Endothelial cell of umbilical vein (primary cell): ENCODE results near the gene EBI3. TPM values are rescaled to one million over a fixed set of nuclear protein-coding genes. Genes with fewer than 3 reads are reported as not detected.

Source experiments
- BruUV-seq: library from RNA; stranded (reverse); fragments of 400-500 nt; replicated peaks from 2 replicates; lab custom pipeline; 2021; lab: Mats Ljungman, UMichigan
- CTCF ChIA-PET: fragments of 300-600, 350-600 bp; sonication (Branson Sonifier 250); formaldehyde crosslinking; loops from one replicate; lab custom pipeline; 2021; ENCODE audit warnings: antibody characterized with exemption, inconsistent platforms; lab: Charles Lee
- POLR2A ChIA-PET: fragments of 300-600, 350-600 bp; sonication (Branson Sonifier 250); formaldehyde crosslinking; loops from one replicate; lab custom pipeline; 2021; ENCODE audit warnings: antibody characterized with exemption, inconsistent platforms; lab: Charles Lee
- DNase-seq: peaks from one replicate; pipeline ENCODE4 v3.0.0-alpha.2; 2011; ENCODE audit warnings: low read depth, low spot score
- FAIRE-seq: peaks from 2 replicates; lab custom pipeline; 2011; peaks lifted over from hg19 to GRCh38; lab: Jason Lieb, UNC
- H2AFZ ChIP-seq: 2 replicates; pipeline ENCODE4 v1.6.0; 2012; ENCODE audit warnings: low read depth, low read length, control low read depth, inconsistent platforms
- H3K27ac ChIP-seq: 2 replicates; pipeline ENCODE4 v1.5.1; 2011; ENCODE audit warnings: low read depth, mild to moderate bottlenecking, control low read depth, low read length, moderate library complexity; ENCODE audit not compliant: insufficient read depth
- H3K27me3 ChIP-seq, 2 experiments: 2 replicates each; pipeline versions ENCODE4 v1.6.0 to v1.6.1; 2011; ENCODE audit warnings: low read length in 2 of 2, mixed read lengths in 1 of 2; ENCODE audit not compliant: control insufficient read depth in 2 of 2, insufficient read depth in 2 of 2
- H3K36me3 ChIP-seq, 2 experiments: 2 replicates in 1 of 2; 3 replicates in 1 of 2; pipeline ENCODE4 v1.5.1; 2011; ENCODE audit warnings: low read length in 2 of 2, mild to moderate bottlenecking in 1 of 2, moderate library complexity in 1 of 2; ENCODE audit not compliant: control insufficient read depth in 2 of 2, insufficient read depth in 2 of 2; ENCODE audit errors: extremely low read depth in 1 of 2
- H3K4me1 ChIP-seq: 3 replicates; pipeline ENCODE4 v1.5.1; 2011; ENCODE audit warnings: mild to moderate bottlenecking, low read length; ENCODE audit not compliant: control insufficient read depth, insufficient read depth; ENCODE audit errors: extremely low read depth
- H3K4me2 ChIP-seq: 2 replicates; pipeline ENCODE4 v1.6.1; 2011; ENCODE audit warnings: low read length, control low read depth, mixed read lengths; ENCODE audit not compliant: insufficient read depth
- H3K4me3 ChIP-seq, 3 experiments: fragments of 200-600 bp in 1 of 3; sonication (generic), shearing (Covaris generic) in 1 of 3; replicated peaks in 1 of 3; 2 replicates each; pipeline ENCODE4 v1.5.1; 2011 to 2016; ENCODE audit warnings: control low read depth in 3 of 3, low read length in 3 of 3, mild to moderate bottlenecking in 2 of 3, inconsistent platforms in 1 of 3, low read depth in 1 of 3, moderate library complexity in 1 of 3; ENCODE audit not compliant: insufficient read depth in 1 of 3
- H3K79me2 ChIP-seq: 2 replicates; pipeline ENCODE4 v1.6.0; 2012; ENCODE audit warnings: low read length, inconsistent platforms; ENCODE audit not compliant: control insufficient read depth, insufficient read depth
- H3K9ac ChIP-seq: replicated peaks from 2 replicates; pipeline ENCODE3; 2011; ENCODE audit warnings: low read length, control low read depth; ENCODE audit not compliant: insufficient read depth; ENCODE audit errors: extremely low read depth
- H3K9me1 ChIP-seq: replicated peaks from 3 replicates; pipeline ENCODE4 v1.6.0; 2011; ENCODE audit warnings: mild to moderate bottlenecking, low read length; ENCODE audit not compliant: control insufficient read depth, insufficient read depth; ENCODE audit errors: extremely low read depth
- H3K9me3 ChIP-seq: replicated peaks from 2 replicates; pipeline ENCODE4 v1.5.1; 2012; ENCODE audit warnings: low read length, inconsistent platforms; ENCODE audit not compliant: control insufficient read depth, insufficient read depth
- H4K20me1 ChIP-seq: replicated peaks from 2 replicates; pipeline ENCODE3; 2011; ENCODE audit warnings: mild to moderate bottlenecking, low read length; ENCODE audit not compliant: control insufficient read depth, insufficient read depth; ENCODE audit errors: extremely low read depth
- CTCF ChIP-seq, 2 donors: IDR thresholded peaks; 1 replicate in 1 of 2; 2 replicates in 1 of 2; pipeline ENCODE4 v1.5.1; 2011; ENCODE audit warnings: low read length in 2 of 2, mild to moderate bottlenecking in 2 of 2, moderate library complexity in 2 of 2, control low read depth in 1 of 2, inconsistent platforms in 1 of 2, low read depth in 1 of 2; ENCODE audit not compliant: insufficient read depth in 1 of 2; ENCODE audit errors: extremely low read depth in 1 of 2
- EZH2 ChIP-seq: IDR thresholded peaks from 2 replicates; pipeline ENCODE4 v1.6.1; 2012; ENCODE audit warnings: borderline replicate concordance, low read depth, mild to moderate bottlenecking, moderate library complexity, low read length, inconsistent platforms; ENCODE audit not compliant: severe bottlenecking
- FOS ChIP-seq: IDR thresholded peaks from 2 replicates; pipeline ENCODE4 v1.6.1; 2011; ENCODE audit warnings: mild to moderate bottlenecking, low read length, moderate library complexity, borderline replicate concordance; ENCODE audit not compliant: insufficient read depth
- GATA2 ChIP-seq: IDR thresholded peaks from 2 replicates; pipeline ENCODE4 v1.7.0; 2011; ENCODE audit warnings: low read depth, mild to moderate bottlenecking, moderate library complexity, mixed read lengths, low read length; ENCODE audit not compliant: insufficient read length, insufficient read depth
- JUN ChIP-seq: IDR thresholded peaks from 2 replicates; pipeline ENCODE4 v1.6.1; 2011; ENCODE audit warnings: borderline replicate concordance, low read depth; ENCODE audit not compliant: insufficient read length, insufficient read depth
- MAX ChIP-seq: IDR thresholded peaks from 2 replicates; pipeline ENCODE4 v1.6.1; 2011; ENCODE audit not compliant: insufficient read depth, insufficient read length
- MYC ChIP-seq: IDR thresholded peaks from one replicate; pipeline ENCODE4 v1.6.1; 2011; ENCODE audit warnings: mild to moderate bottlenecking, low read depth, low read length
- POLR2A ChIP-seq: IDR thresholded peaks from 2 replicates; pipeline ENCODE4 v1.6.1; 2012; ENCODE audit warnings: low read depth, mild to moderate bottlenecking, control low read depth, low read length
- POLR2AphosphoS5 ChIP-seq: IDR thresholded peaks from 2 replicates; pipeline ENCODE4 v1.6.1; 2012; ENCODE audit warnings: low read depth, mild to moderate bottlenecking, control low read depth, low read length, moderate library complexity; ENCODE audit not compliant: insufficient read depth
- dilution Hi-C: fragments of 300-500 bp; cut with MboI; formaldehyde crosslinking; loops from one replicate; pipeline ENCODE4 v1.15.0; 2019; ENCODE audit warnings: low sequenced_read_pairs; ENCODE audit not compliant: extremely low pct_ligation_motif_present
- intact Hi-C: fragments of 100-400 bp; cut with micrococcal nuclease; formaldehyde crosslinking; loops from one replicate; pipeline ENCODE4 v1.10.0; 2022
- polyA plus RNA-seq, 4 experiments: library from polyadenylated mRNA; depleted of rRNA in 3 of 4; stranded (reverse) in 3 of 4; unstranded in 1 of 4; fragments of >200 nt; gene quantifications; 2 replicates each; pipeline versions ENCODE4 v1.2.1 to v1.2.3, GENCODE V29; 2011 to 2012; ENCODE audit warnings: missing spikeins in 1 of 4
- total RNA-seq: library from RNA; stranded (reverse); gene quantifications from 2 replicates; pipeline ENCODE4 v1.2.3, GENCODE V29; 2021

The EBI3 gene
- total and polyA plus RNA-seq, 2 donors (not counting 3 experiments of a cell fraction or from before 2014, with no cell fraction given): 0.29 to 1.0 TPM

- peaks cover 8 to 12% of the 10 kb centered on the region in 2 experiments for H3K27me3 ChIP-seq
- CTCF ChIA-PET: interaction anchor here (2.3 to 2.4 kb wide), 2 partner anchors 10 to 57 kb away, joined by 7 to 10 read pairs; no protein-coding TSS in a partner anchor
- no peak overlapping the region for H3K27ac ChIP-seq
- no peak overlapping the region for H3K4me3 ChIP-seq
- no peaks in the 10 kb centered on the region for H4K20me1 ChIP-seq
- H3K4me1 ChIP-seq: no peaks in the 10 kb centered on the region
- dilution Hi-C loops (no loop called here), intact Hi-C loops (no loop called here)
- no TSS peak for BruUV-seq
- H3K36me3 ChIP-seq: no peaks in the 10 kb centered on the region
- DNase-seq (no peak), FAIRE-seq (no peak)
- no peak for TF ChIP-seq GATA2
- TF ChIP-seq JUN: no peak
- no peak for TF ChIP-seq FOS
- TF ChIP-seq MYC: no peak
- no peak for TF ChIP-seq EZH2
- no peak for TF ChIP-seq POLR2AphosphoS5
- no peak for TF ChIP-seq MAX
- TF ChIP-seq CTCF (IDR thresholded peaks at IDR 0.05; ENCODE audit: extremely low read depth in 1 of 2, insufficient read depth in 1 of 2, low read depth in 1 of 2, low read length in 2 of 2): no peak
- no peak for TF ChIP-seq POLR2A
- H3K79me2 ChIP-seq: no peaks in the 10 kb centered on the region
- no peak overlapping the region for H3K9ac ChIP-seq
- POLR2A ChIA-PET: no interaction called here
- no peak overlapping the region for H2AFZ ChIP-seq
- H3K9me1 ChIP-seq: no peaks in the 10 kb centered on the region
- no peaks in the 10 kb centered on the region for H3K9me3 ChIP-seq
- H3K4me2 ChIP-seq: no peak overlapping the region
These were observed 32.1 kb upstream of the EBI3 start for GRCh38 chr19:4197228-4197624.
